ENCODE data around the gene DYNC1LI1. TPM values are rescaled to one million over a fixed set of nuclear protein-coding genes. Genes with fewer than 3 reads are reported as not detected.

DYNC1LI1 gene
- total RNA-seq, 2 experiments from 2014 or later = 28.6 to 48.7 TPM

GRCh38 chr3:32498252-32498651 is 72.4 kb downstream of the DYNC1LI1 start:
- Histone ChIP-seq H3K36me3 (ENCODE audit: insufficient read depth, low read length) (peaks cover 6% of the 10 kb centered on the region), H3K9me3 (ENCODE audit: low read length) (no peaks in the 10 kb centered on the region), H3K4me2 (ENCODE audit: low read length) (peak overlapping the region; percentile 14), H4K20me1 (ENCODE audit: insufficient read depth, low read length) (peaks cover 14% of the 10 kb centered on the region; the same call in 1 of the 2 replicates), H3K4me1 (ENCODE audit: insufficient read depth, low read length, poor library complexity, severe bottlenecking) (peaks cover 58% of the 10 kb centered on the region), H3K79me2 (ENCODE audit: insufficient read depth, low read depth, low read length) (peaks cover 48% of the 10 kb centered on the region; the same call in 1 of the 2 replicates), H2AFZ (ENCODE audit: low read length) (no peak overlapping the region), H3K4me3 (ENCODE audit: low read depth, low read length, poor library complexity, severe bottlenecking) (no peak overlapping the region), H3K9me2 (ENCODE audit: insufficient read depth, low read length) (no peaks in the 10 kb centered on the region), H3K27ac (ENCODE audit: low read depth, low read length, poor library complexity, severe bottlenecking) (no peak overlapping the region)
- no peak for DNase-seq (ENCODE audit: low spot score)
- ChIA-PET CTCF (ENCODE audit: unreplicated experiment) (no interaction called here), POLR2A (interaction anchor here (0.5 to 1.4 kb wide), 10 partner anchors 8 to 614 kb away, joined by 3 to 6 read pairs (median 3); no protein-coding TSS in a partner anchor)
- intact Hi-C loops (cut with micrococcal nuclease; ENCODE audit: unreplicated experiment) = no loop called here
- no peak for TF ChIP-seq EZH2phosphoT487 (IDR thresholded peaks at IDR 0.05; ENCODE audit: borderline replicate concordance, low read depth, low read length)
- no peak for TF ChIP-seq CTCF (conservative IDR thresholded peaks at IDR 0.05; ENCODE audit: low read length)
- BruUV-seq (replicated peaks) = no TSS peak

GRCh38 chr3:32495609-32496008 is 75.0 kb downstream of the DYNC1LI1 start:
- Histone ChIP-seq H3K79me2 (ENCODE audit: insufficient read depth, low read depth, low read length) (peaks cover 33% of the 10 kb centered on the region; the same call in 1 of the 2 replicates), H4K20me1 (ENCODE audit: insufficient read depth, low read length) (peaks cover 4% of the 10 kb centered on the region; the same call in 1 of the 2 replicates), H3K27ac (ENCODE audit: low read depth, low read length, poor library complexity, severe bottlenecking) (no peak overlapping the region), H3K4me1 (ENCODE audit: insufficient read depth, low read length, poor library complexity, severe bottlenecking) (peaks cover 43% of the 10 kb centered on the region), H2AFZ (ENCODE audit: low read length) (no peak overlapping the region), H3K36me3 (ENCODE audit: insufficient read depth, low read length) (peaks cover 14% of the 10 kb centered on the region), H3K9me3 (ENCODE audit: low read length) (no peaks in the 10 kb centered on the region), H3K4me2 (ENCODE audit: low read length) (0 out of 2 replicates have a peak overlapping the region, but pooled peaks have one; percentile 1), H3K9me2 (ENCODE audit: insufficient read depth, low read length) (no peaks in the 10 kb centered on the region), H3K4me3 (ENCODE audit: low read depth, low read length, poor library complexity, severe bottlenecking) (no peak overlapping the region)
- no TSS peak for BruUV-seq (replicated peaks)
- DNase-seq (ENCODE audit: low spot score) = no peak
- CTCF ChIA-PET (ENCODE audit: unreplicated experiment) = no interaction called here
- no peak for TF ChIP-seq CTCF (conservative IDR thresholded peaks at IDR 0.05; ENCODE audit: low read length)
- no peak for TF ChIP-seq EZH2phosphoT487 (IDR thresholded peaks at IDR 0.05; ENCODE audit: borderline replicate concordance, low read depth, low read length)
- POLR2A ChIA-PET = interaction anchor here (0.6 to 1.4 kb wide), 3 partner anchors 11 to 58 kb away, joined by 3 to 4 read pairs (median 4); no protein-coding TSS in a partner anchor
- intact Hi-C loops (cut with micrococcal nuclease; ENCODE audit: unreplicated experiment) = no loop called here

- Histone ChIP-seq H3K4me1 (ENCODE audit: insufficient read depth, low read length, poor library complexity, severe bottlenecking) (peaks cover 38% of the 10 kb centered on the region), H3K36me3 (ENCODE audit: insufficient read depth, low read length) (peaks cover 17% of the 10 kb centered on the region), H4K20me1 (ENCODE audit: insufficient read depth, low read length) (peaks cover 3% of the 10 kb centered on the region; the same call in 1 of the 2 replicates), H3K4me3 (ENCODE audit: low read depth, low read length, poor library complexity, severe bottlenecking) (no peak overlapping the region), H3K9me2 (ENCODE audit: insufficient read depth, low read length) (no peaks in the 10 kb centered on the region), H3K79me2 (ENCODE audit: insufficient read depth, low read depth, low read length) (peaks cover 28% of the 10 kb centered on the region; the same call in 1 of the 2 replicates), H3K4me2 (ENCODE audit: low read length) (0 out of 2 replicates have a peak overlapping the region, but pooled peaks have one; percentile 1), H3K9me3 (ENCODE audit: low read length) (no peaks in the 10 kb centered on the region), H3K27ac (ENCODE audit: low read depth, low read length, poor library complexity, severe bottlenecking) (no peak overlapping the region), H2AFZ (ENCODE audit: low read length) (no peak overlapping the region)
- ChIA-PET POLR2A (interaction anchor here (1.3 kb wide), 1 partner anchor 57 kb away, joined by 4 read pairs; no protein-coding TSS in a partner anchor), CTCF (ENCODE audit: unreplicated experiment) (no interaction called here)
- intact Hi-C loops (cut with micrococcal nuclease; ENCODE audit: unreplicated experiment) = no loop called here
- BruUV-seq (replicated peaks) = no TSS peak
- no peak for TF ChIP-seq CTCF (conservative IDR thresholded peaks at IDR 0.05; ENCODE audit: low read length)
- no peak for TF ChIP-seq EZH2phosphoT487 (IDR thresholded peaks at IDR 0.05; ENCODE audit: borderline replicate concordance, low read depth, low read length)
- DNase-seq (ENCODE audit: low spot score) = no peak
These were observed 75.6 kb downstream of the DYNC1LI1 start for GRCh38 chr3:32495085-32495484.
